Smooth muscle cell (in vitro differentiated cells): ENCODE data around the gene MGAT4A. TPM values are rescaled to one million over a fixed set of nuclear protein-coding genes. Genes with fewer than 3 reads are reported as not detected.

Source experiments
- DNase-seq: peaks from one replicate; lab custom pipeline; 2025; ENCODE audit not compliant: unreplicated experiment; lab: John Stamatoyannopoulos, UW
- H2AFZ ChIP-seq: fragments of 200-600 bp; sonication (generic); 2 replicates; pipeline ENCODE4 v1.6.0; 2016; ENCODE audit warnings: antibody characterized with exemption, low read depth, mild to moderate bottlenecking
- H3F3A ChIP-seq: fragments of 200-600 bp; sonication (generic); 2 replicates; pipeline ENCODE4 v1.6.0; 2017; ENCODE audit warnings: antibody characterized with exemption, low read depth
- H3K27ac ChIP-seq: fragments of 200-600 bp; sonication (generic); 2 replicates; pipeline ENCODE4 v1.5.1; 2016; ENCODE audit warnings: low read depth, mild to moderate bottlenecking
- H3K27me3 ChIP-seq: fragments of 200-600 bp; sonication (generic); 2 replicates; pipeline ENCODE4 v1.6.1; 2016; ENCODE audit warnings: low read depth, mild to moderate bottlenecking
- H3K36me3 ChIP-seq: fragments of 200-600 bp; sonication (generic); 2 replicates; pipeline ENCODE4 v1.5.1; 2016; ENCODE audit warnings: low read depth
- H3K4me1 ChIP-seq: fragments of 200-600 bp; sonication (generic); 2 replicates; pipeline ENCODE4 v1.5.1; 2016; ENCODE audit warnings: low read depth
- H3K4me2 ChIP-seq: fragments of 200-600 bp; sonication (generic); 2 replicates; pipeline ENCODE4 v1.6.0; 2016; ENCODE audit warnings: mild to moderate bottlenecking
- H3K4me3 ChIP-seq: fragments of 200-600 bp; sonication (generic); 2 replicates; pipeline ENCODE4 v1.5.1; 2016; ENCODE audit warnings: mild to moderate bottlenecking
- H3K79me2 ChIP-seq: fragments of 200-600 bp; sonication (generic); 2 replicates; pipeline ENCODE4 v1.6.0; 2016; ENCODE audit warnings: low read depth, mild to moderate bottlenecking
- H3K9ac ChIP-seq: fragments of 200-600 bp; sonication (generic); 2 replicates; pipeline ENCODE4 v1.6.0; 2016; ENCODE audit warnings: low read depth
- H3K9me3 ChIP-seq: fragments of 200-600 bp; sonication (generic); replicated peaks from 2 replicates; pipeline ENCODE4 v1.5.1; 2016; ENCODE audit warnings: low read depth
- H4K20me1 ChIP-seq: fragments of 200-600 bp; sonication (generic); 2 replicates; pipeline ENCODE4 v1.6.0; 2016; ENCODE audit warnings: low read depth
- WGBS: methylation state at CpG from one replicate; pipeline ENCODE4 v1.1.7; 2016; ENCODE audit warnings: low lambda C conversion rate; 5-methylcytosine and 5-hydroxymethylcytosine counted together
- polyA plus RNA-seq: library from polyadenylated mRNA; unstranded; fragments of >200 nt; fragmentation: Nextera tagmentation; extraction: Ambion mirVana; gene quantifications from 2 replicates; pipeline ENCODE4 v1.2.1, GENCODE V29; 2016
- total RNA-seq: library from RNA; depleted of rRNA; stranded (reverse); fragments of >200 nt; gene quantifications from 2 replicates; pipeline ENCODE4 v1.2.3, GENCODE V29; 2014
- TF ChIP-seq, protein P1 (sequence below): fragments of 200-600 bp; sonication (generic); IDR thresholded peaks from 2 replicates; pipeline ENCODE4 v1.5.1; 2017; ENCODE audit warnings: borderline replicate concordance, mild to moderate bottlenecking, antibody characterized with exemption; ENCODE audit not compliant: insufficient read depth, poor library complexity, severe bottlenecking

MGAT4A gene
- total and polyA plus RNA-seq, 2 experiments from 2014 or later, result 1.4 to 8.9 TPM

DNA sequence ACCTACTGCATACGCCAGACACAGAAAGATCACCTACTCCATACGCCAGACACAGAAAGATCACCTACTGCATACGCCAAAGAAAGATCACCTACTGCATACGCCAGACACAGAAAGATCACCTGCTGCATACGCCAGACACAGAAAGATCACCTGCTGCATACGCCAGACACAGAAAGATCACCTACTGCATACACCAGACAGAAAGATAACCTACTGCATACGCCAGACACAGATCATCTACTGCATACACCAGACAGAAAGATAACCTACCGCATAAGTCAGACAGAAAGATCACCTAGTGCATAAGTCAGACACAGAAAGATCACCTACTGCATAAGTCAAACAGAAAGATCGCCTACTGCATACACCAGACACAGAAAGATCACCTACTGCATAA lies 148.4 kb downstream of the MGAT4A start:
- WGBS, result 98% methylated on average over 9 of the region's 9 CpGs
- TF ChIP-seq, protein P1, sequence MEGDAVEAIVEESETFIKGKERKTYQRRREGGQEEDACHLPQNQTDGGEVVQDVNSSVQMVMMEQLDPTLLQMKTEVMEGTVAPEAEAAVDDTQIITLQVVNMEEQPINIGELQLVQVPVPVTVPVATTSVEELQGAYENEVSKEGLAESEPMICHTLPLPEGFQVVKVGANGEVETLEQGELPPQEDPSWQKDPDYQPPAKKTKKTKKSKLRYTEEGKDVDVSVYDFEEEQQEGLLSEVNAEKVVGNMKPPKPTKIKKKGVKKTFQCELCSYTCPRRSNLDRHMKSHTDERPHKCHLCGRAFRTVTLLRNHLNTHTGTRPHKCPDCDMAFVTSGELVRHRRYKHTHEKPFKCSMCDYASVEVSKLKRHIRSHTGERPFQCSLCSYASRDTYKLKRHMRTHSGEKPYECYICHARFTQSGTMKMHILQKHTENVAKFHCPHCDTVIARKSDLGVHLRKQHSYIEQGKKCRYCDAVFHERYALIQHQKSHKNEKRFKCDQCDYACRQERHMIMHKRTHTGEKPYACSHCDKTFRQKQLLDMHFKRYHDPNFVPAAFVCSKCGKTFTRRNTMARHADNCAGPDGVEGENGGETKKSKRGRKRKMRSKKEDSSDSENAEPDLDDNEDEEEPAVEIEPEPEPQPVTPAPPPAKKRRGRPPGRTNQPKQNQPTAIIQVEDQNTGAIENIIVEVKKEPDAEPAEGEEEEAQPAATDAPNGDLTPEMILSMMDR, result no peak
- Histone ChIP-seq H3K9ac (no peak overlapping the region), H3K79me2 (no peaks in the 10 kb centered on the region), H4K20me1 (no peaks in the 10 kb centered on the region), H3K9me3 (no peaks in the 10 kb centered on the region), H3K36me3 (peaks cover 4% of the 10 kb centered on the region), H3F3A (no peaks in the 10 kb centered on the region), H3K4me2 (no peak overlapping the region), H3K27ac (no peak overlapping the region), H3K4me1 (no peaks in the 10 kb centered on the region), H2AFZ (no peak overlapping the region), H3K27me3 (no peaks in the 10 kb centered on the region), H3K4me3 (no peak overlapping the region)
- no peak for DNase-seq

DNA sequence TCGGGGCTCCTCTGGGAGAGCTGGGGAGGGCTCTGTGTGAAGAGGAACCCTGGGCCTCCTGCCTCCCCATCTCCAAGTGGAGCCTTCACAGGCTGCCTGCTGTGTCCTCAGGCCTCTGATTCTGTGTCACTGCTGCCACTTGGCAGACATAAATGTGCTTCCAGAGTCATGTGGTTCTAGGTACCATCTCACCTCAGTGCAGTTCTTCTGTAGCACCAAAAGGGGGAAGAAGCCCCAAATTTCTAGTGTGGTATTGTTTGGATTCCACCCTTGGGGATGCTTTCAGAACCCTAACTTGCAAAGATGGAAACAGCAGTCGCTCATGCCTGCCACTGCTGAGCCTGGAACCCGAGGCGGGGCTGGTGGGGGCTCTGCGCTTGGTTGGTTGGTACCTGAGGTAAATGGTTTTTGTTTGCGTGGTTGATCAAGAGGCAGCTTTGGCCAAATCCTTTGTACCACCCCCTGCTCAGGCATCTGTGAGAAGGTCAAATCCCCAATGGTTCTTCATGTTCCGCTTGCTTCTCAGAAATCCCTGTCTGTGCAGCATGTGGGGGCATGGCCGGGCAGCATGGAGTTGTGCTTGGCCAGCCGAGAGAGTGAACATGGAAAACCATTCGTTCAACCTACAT lies 150.2 kb downstream of the MGAT4A start:
- WGBS, result 94% methylated on average over 10 of the region's 10 CpGs

DNA sequence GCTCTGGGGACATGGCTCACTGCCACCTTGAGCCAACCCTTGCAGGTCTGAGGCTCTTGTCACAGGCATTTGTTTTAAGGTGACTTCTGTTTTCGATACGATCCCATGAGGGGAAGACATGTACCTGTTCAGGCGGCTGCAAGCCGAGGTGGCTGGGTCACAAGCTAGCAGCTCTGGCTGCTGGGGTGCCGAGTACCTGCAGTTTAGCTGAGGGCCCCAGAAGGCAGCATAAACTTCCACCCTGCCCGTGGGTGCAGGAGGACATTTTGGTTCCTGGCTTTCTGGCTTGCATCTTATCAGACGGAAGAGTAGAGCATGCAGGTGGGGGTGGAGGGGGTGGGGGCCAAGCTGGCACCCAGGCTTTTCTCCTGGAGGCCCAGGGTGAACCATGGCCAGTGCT lies 151.0 kb downstream of the MGAT4A start:
- 95% methylated on average over 7 of the region's 7 CpGs for WGBS
- Histone ChIP-seq H3K79me2 (no peaks in the 10 kb centered on the region), H3F3A (no peaks in the 10 kb centered on the region), H3K9ac (no peak overlapping the region), H3K4me1 (no peaks in the 10 kb centered on the region), H3K36me3 (peaks cover 4% of the 10 kb centered on the region), H2AFZ (no peak overlapping the region), H3K4me2 (no peak overlapping the region), H3K9me3 (no peaks in the 10 kb centered on the region), H3K27me3 (no peaks in the 10 kb centered on the region), H3K27ac (no peak overlapping the region), H3K4me3 (no peak overlapping the region), H4K20me1 (no peaks in the 10 kb centered on the region)
- TF ChIP-seq, protein P1, result no peak
- no peak for DNase-seq

More for the DNA sequence above, 150.2 kb downstream of the MGAT4A start:
- H3K4me3 ChIP-seq, result no peak overlapping the region
- DNase-seq, result no peak
- H3K9ac ChIP-seq, result no peak overlapping the region
- H3K9me3 ChIP-seq, result no peaks in the 10 kb centered on the region
- TF ChIP-seq, protein P1, result no peak
- H3K27ac ChIP-seq, result no peak overlapping the region
- peaks cover 4% of the 10 kb centered on the region for H3K36me3 ChIP-seq
- no peaks in the 10 kb centered on the region for H3F3A ChIP-seq
- no peak overlapping the region for H2AFZ ChIP-seq
- no peak overlapping the region for H3K4me2 ChIP-seq
- no peaks in the 10 kb centered on the region for H3K27me3 ChIP-seq
- no peaks in the 10 kb centered on the region for H3K79me2 ChIP-seq
- no peaks in the 10 kb centered on the region for H4K20me1 ChIP-seq
- H3K4me1 ChIP-seq, result no peaks in the 10 kb centered on the region

DNA sequence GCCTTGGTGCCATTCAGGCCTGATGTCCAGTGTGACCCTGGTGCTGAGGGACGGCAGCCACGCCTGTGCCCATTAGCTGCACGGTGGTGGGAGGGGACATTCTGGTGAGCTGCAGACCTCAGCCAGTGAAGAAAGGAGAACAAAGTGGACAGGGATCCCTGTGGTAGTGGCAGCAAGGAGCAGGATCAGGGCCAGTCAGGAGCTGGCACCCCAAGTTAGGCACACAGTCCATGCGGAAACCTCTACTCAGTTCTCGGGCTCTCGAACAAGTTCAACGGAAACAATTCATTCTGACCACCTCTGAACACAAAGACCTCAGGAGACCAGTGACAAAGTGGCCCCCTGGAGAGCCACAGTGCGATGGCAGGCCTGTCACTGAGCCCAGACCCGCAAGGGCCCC lies 152.7 kb downstream of the MGAT4A start:
- H4K20me1 ChIP-seq, result no peaks in the 10 kb centered on the region
- H3K79me2 ChIP-seq, result no peaks in the 10 kb centered on the region
- H3K4me2 ChIP-seq, result no peak overlapping the region
- no peaks in the 10 kb centered on the region for H3K9me3 ChIP-seq
- H2AFZ ChIP-seq, result no peak overlapping the region
- H3F3A ChIP-seq, result no peaks in the 10 kb centered on the region
- no peak overlapping the region for H3K9ac ChIP-seq
- DNase-seq, result no peak
- H3K27ac ChIP-seq, result no peak overlapping the region
- H3K4me3 ChIP-seq, result no peak overlapping the region
- H3K27me3 ChIP-seq, result no peaks in the 10 kb centered on the region
- peaks cover 4% of the 10 kb centered on the region for H3K36me3 ChIP-seq
- no peaks in the 10 kb centered on the region for H3K4me1 ChIP-seq
- WGBS, result 98% methylated on average over 9 of the region's 9 CpGs
- TF ChIP-seq, protein P1, result no peak
